Neural progenitor cell (in vitro differentiated cells): ENCODE data around the gene NEU2.

ENCODE experiments used
- EZH2 ChIP-seq: fragments of 200-600 bp; sonication (generic); IDR thresholded peaks from 2 replicates; pipeline ENCODE4 v1.6.1; 2017; ENCODE audit warnings: antibody characterized with exemption, mild to moderate bottlenecking, moderate library complexity
- EZH2phosphoT487 ChIP-seq: fragments of 200-600 bp; sonication (generic); IDR thresholded peaks from 2 replicates; pipeline ENCODE4 v1.6.1; 2017; ENCODE audit warnings: antibody characterized with exemption
- TF ChIP-seq, protein P1 (sequence below): fragments of 200-600 bp; sonication (generic); IDR thresholded peaks from 2 replicates; pipeline ENCODE4 v1.5.1; 2017; ENCODE audit warnings: antibody characterized with exemption, mild to moderate bottlenecking

DNA sequence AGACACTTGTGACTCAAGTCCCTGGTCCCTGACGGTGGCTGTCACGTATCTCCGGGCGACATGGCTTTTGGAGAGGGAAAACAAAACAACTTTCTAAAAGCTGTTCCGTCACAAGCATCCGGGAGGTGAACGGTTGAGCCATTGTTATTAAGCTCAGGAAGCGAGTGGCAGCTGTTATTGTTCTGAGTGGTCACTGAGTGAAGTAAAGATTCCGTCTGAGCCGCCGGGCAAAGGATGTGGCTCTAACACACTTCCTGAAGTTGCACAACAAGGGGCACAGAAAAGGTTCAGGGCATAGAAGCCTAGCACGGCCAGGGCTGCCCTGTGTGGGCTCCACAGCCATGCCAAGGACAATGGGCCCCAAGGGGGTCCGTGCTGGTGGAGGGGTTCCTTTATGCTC, 52.0 kb downstream of the NEU2 start:
- TF ChIP-seq, protein P1, sequence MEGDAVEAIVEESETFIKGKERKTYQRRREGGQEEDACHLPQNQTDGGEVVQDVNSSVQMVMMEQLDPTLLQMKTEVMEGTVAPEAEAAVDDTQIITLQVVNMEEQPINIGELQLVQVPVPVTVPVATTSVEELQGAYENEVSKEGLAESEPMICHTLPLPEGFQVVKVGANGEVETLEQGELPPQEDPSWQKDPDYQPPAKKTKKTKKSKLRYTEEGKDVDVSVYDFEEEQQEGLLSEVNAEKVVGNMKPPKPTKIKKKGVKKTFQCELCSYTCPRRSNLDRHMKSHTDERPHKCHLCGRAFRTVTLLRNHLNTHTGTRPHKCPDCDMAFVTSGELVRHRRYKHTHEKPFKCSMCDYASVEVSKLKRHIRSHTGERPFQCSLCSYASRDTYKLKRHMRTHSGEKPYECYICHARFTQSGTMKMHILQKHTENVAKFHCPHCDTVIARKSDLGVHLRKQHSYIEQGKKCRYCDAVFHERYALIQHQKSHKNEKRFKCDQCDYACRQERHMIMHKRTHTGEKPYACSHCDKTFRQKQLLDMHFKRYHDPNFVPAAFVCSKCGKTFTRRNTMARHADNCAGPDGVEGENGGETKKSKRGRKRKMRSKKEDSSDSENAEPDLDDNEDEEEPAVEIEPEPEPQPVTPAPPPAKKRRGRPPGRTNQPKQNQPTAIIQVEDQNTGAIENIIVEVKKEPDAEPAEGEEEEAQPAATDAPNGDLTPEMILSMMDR = no peak
- TF ChIP-seq EZH2 (no peak), EZH2phosphoT487 (no peak)
